Stimulated activated CD4-positive, alpha-beta T cell treated with anti-CD3 and anti-CD28 coated beads, Interleukin-1b, Interleukin-23, amount 100 ng/mL, for 1 hour (primary cell): ENCODE results near the gene CBFB.
"Not testable (repeated sequence)": the region's sequence is repeated elsewhere in the genome, so short reads cannot be mapped to it uniquely, and the experiment has no call there.

Experiments
- DNase-seq, 2 donors: peaks; one replicate each; pipeline ENCODE4 v3.0.0-alpha.2; 2020; ENCODE audit warnings: low read depth in 2 of 2

CBFB gene

GRCh38 chr16:67041520-67041919 is 12.6 kb downstream of the CBFB start:
- not testable (repeated sequence) for DNase-seq

- DNase-seq: no peak
These were observed 14.5 kb downstream of the CBFB start for GRCh38 chr16:67043420-67043819.

GRCh38 chr16:67050796-67051195 is 21.8 kb downstream of the CBFB start:
- no peak for DNase-seq

GRCh38 chr16:67052399-67052798 is 23.4 kb downstream of the CBFB start:
- no peak for DNase-seq

GRCh38 chr16:67053767-67054334 is 24.9 kb downstream of the CBFB start:
- no peak for DNase-seq

DNA sequence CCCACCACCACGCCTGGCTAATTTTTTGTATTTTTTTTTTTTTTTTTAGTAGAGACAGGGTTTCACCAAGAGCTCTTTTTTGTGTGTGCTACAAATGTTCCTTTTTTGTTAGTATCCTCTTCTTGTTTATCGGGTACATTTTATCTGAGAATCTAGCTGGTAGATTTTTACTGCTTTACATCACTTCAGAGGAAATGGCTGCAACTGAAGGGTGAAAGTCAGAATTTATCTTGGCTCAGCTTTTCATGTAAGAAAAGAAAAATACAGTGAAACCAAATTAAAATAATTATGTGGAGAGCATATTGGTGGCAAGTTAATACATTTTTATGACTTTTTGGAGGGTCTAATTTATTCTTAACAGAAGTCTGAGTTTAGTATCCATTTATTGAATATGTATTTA is 26.0 kb downstream of the CBFB start:
- no peak for DNase-seq

- no peak for DNase-seq
These were observed 27.0 kb downstream of the CBFB start for GRCh38 chr16:67055712-67056487.

DNA sequence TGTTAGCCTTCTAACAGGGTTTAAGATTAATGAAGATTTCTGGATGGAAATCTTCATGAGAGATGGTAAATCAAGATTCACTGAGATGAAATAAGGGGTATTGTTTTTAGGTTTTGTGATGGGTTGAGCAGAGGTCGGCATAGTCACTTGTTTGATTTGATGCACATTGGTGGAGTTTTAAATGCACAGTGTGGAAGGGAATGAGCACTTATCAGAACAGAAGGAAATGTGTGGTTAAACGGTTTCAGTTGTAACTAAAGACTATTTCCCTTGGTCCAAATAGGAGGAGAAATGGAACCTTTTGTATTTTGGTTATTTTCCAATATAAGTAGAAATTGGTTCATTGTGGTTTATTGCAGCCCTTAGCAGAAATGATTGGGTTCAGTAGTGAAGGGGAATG is 34.1 kb downstream of the CBFB start:
- DNase-seq: no peak

- DNase-seq: no peak
These were observed 39.3 kb downstream of the CBFB start for GRCh38 chr16:67068212-67068753.

- DNase-seq: no peak
These were observed 42.6 kb downstream of the CBFB start for GRCh38 chr16:67071476-67072048.

- no peak for DNase-seq
These were observed 46.4 kb downstream of the CBFB start for GRCh38 chr16:67075331-67075730.

- DNase-seq: no peak
These were observed 48.9 kb downstream of the CBFB start for GRCh38 chr16:67077871-67078270.

DNA sequence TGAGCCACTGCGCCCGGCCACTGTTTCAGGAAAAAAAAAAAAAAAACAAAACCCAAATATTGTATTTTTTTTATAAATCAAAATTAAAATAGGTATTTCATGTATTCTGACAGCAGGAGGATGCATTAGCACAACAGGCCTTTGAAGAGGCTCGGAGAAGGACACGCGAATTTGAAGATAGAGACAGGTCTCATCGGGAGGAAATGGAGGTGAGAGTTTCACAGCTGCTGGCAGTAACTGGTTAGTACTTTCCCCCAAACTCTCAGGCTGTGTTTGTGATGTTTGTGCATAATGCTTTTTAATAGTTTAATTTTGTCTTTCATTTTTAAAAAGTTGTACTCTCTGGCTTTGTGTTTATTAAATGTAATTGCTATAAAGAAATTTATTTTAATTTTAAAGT is 53.2 kb downstream of the CBFB start:
- no peak for DNase-seq

DNA sequence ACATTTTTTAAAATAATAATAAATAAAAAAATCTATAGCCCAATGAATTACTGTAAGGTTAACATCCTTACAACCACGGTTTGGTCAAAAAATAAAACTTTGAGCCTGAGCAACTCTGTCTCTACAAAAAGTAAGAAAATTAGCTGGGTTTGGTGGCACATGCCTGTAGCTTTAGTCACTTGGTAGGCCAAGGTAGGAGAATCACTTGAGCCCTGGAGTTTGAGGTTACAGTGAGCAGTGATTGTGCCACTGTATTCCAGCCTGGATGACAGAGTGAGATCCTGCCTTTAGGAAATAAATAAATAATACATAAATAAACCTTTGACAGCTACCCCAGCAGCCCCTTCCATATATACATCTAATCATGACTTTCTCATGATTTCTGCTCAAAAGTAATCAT is 53.9 kb downstream of the CBFB start:
- no peak for DNase-seq

DNA sequence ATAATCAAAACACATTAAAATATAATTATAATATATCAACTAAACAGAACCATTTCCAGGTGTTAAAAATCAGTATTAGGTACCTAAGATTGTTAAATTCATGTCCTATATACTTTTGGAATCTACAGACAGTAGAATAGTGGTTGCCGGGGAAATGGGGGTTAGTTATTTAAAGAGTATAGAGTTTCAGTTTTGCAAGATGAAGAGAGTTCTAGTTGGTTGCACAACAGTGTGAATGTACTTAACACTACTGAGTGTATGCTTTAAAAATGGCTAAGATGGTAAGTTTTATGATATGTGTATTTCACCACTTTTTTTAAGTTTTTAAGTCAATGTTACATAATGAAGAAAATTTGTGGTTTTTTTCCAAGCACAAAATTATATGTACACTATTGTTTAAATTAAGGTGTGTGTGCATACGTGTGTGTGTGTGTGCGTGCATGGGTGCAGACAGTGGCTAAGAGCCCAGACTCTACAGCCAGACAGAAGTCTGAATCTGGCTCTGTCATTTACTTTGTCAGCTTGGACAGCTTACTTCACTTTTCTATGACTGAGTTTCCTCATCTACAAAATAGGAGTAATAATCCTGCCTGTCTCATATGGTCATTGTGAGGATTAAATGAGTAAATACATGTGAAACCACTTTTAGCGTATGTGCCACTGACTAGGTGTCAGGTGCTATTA is 55.5 kb downstream of the CBFB start:
- no peak for DNase-seq

DNA sequence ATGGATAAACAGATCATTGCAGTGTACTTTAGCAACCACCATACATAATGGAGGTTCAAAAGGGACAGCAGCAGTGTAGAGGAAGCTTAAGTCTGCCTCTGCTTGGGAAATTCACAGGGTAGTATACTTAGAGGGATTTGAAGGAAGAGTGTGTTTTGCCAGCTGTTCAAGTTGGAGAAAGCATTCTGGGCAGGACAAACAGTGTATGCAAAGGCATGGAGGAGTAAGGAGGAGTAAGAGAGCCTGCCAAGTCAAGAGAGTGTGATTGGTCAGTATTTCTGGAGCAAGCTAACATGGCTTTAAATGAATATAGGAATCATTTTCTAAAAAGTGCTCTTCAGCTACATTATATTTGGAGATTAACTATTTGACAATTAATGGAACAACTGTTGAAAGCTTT is 57.9 kb downstream of the CBFB start:
- no peak for DNase-seq

DNA sequence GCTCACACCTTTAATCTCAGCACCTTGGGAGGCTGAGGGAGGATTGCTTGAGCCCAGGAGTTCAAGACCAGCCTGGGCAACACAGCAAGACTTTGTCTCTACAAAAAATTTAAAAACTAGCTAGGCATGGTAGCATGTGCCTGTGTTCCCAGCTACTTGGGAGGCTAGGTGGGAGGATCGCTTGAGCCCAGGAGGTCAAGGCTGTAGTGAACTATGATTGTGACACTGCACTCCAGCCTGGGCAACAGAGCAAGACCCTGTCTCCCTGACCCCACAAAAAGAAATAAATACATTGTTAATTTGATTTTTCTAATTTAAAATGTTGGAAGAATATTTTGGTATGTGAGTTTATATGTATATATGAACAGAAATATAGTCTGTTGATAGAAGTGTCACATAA is 58.3 kb downstream of the CBFB start:
- DNase-seq: no peak

- no peak for DNase-seq
These were observed 58.9 kb downstream of the CBFB start for GRCh38 chr16:67087803-67088202.

- no peak for DNase-seq
These were observed 59.6 kb downstream of the CBFB start for GRCh38 chr16:67088551-67088950.

GRCh38 chr16:67089101-67089500 is 60.2 kb downstream of the CBFB start:
- DNase-seq: no peak

DNA sequence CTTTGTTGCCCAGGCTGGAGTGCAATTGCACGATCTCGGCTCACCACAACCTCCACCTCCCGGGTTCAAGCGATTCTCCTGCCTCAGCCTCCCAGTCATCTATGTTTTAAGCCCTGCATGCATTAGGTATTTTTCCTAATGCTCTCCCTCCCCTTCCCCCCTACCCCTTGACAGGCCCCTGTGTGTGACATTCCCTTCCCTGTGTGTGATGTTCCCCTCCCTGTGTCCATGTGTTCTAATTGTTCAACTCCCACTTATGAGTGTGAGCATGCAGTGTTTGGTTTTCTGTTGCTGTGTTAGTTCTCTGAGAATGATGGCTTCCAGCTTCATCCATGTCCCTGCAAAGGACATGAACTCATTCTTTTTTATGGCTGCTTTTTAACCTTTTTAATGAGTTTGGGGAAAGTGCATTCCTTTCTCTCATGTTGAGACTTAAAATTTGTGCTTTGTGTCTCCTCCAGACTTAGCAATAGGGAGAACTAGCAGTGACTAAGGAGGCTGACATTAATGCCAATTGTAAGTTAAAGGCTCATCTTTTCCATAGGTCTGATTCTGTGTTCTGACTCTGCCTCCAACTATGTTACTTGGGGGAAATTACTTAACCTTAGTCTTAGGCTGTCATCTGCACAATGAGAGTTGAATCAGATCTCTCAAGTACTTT is 63.1 kb downstream of the CBFB start:
- no peak for DNase-seq
